Astrocyte (in vitro differentiated cells and primary cell): ENCODE data around the gene CST9.

Experiments
- EZH2 ChIP-seq: IDR thresholded peaks from 2 replicates; pipeline ENCODE4 v1.6.1; 2012; ENCODE audit warnings: mild to moderate bottlenecking, low read length, inconsistent platforms; ENCODE audit not compliant: insufficient read depth
- TF ChIP-seq, protein P1 (sequence below): IDR thresholded peaks from 2 replicates; pipeline ENCODE4 v1.5.1; 2011; ENCODE audit warnings: low read depth, mild to moderate bottlenecking, inconsistent platforms, low read length, moderate library complexity; ENCODE audit not compliant: insufficient read depth

DNA sequence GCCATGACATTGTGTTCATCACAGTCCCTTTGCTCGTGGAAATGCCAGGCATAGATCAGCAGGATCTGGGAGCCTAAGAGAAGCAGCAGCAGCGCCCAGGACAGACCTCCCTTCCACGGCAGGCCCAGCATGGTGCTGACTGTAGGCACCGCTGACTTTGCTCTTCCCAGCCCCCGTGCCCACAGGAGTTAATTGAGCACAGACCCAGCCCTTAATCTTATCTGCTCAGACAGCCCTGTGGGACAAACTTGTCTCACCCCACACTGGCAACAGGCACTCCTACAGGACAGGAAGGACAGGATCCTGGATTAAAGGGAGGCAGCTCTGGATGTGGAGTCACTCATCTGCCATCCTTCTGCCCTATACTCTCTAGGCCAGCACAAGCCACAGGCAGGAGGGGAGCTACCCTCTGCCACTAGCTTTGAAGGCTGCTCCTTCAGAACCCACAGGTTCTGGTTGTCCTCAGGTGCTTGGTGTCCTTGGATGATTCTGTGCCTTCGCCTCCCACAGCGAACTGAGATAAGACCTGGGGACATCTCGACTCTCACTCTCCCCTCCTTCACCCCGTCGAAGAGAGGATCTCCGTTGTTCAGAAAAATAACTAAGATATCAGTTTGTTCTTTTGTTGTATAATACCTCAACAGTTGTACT is 37.3 kb downstream of the CST9 start, which contains the start of gene CST9L:
- TF ChIP-seq, protein P1, sequence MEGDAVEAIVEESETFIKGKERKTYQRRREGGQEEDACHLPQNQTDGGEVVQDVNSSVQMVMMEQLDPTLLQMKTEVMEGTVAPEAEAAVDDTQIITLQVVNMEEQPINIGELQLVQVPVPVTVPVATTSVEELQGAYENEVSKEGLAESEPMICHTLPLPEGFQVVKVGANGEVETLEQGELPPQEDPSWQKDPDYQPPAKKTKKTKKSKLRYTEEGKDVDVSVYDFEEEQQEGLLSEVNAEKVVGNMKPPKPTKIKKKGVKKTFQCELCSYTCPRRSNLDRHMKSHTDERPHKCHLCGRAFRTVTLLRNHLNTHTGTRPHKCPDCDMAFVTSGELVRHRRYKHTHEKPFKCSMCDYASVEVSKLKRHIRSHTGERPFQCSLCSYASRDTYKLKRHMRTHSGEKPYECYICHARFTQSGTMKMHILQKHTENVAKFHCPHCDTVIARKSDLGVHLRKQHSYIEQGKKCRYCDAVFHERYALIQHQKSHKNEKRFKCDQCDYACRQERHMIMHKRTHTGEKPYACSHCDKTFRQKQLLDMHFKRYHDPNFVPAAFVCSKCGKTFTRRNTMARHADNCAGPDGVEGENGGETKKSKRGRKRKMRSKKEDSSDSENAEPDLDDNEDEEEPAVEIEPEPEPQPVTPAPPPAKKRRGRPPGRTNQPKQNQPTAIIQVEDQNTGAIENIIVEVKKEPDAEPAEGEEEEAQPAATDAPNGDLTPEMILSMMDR: no peak
- TF ChIP-seq EZH2: no peak
